ENCODE data around the gene FBLN1. TPM values are rescaled to one million over a fixed set of nuclear protein-coding genes. Genes with fewer than 3 reads are reported as not detected.

FBLN1 gene
- total RNA-seq, 1 donor from 2014 or later: 82.8 TPM

GRCh38 chr22:45465633-45466032, 37.0 kb upstream of the FBLN1 start:
- DNase-seq: no peak
- Histone ChIP-seq H3K4me1 (peaks cover 8% of the 10 kb centered on the region), H3K27ac (replicated peaks) (no peak overlapping the region), H3K27me3 (ENCODE audit: low read depth) (peaks cover 4% of the 10 kb centered on the region), H3K9me3 (replicated peaks) (peaks cover 14% of the 10 kb centered on the region), H3K36me3 (no peaks in the 10 kb centered on the region), H3K4me3 (no peak overlapping the region)
- intact Hi-C loops (cut with micrococcal nuclease): no loop called here
- TF ChIP-seq CTCF (IDR thresholded peaks at IDR 0.05; ENCODE audit: borderline replicate concordance): no peak

- H3K4me1 ChIP-seq: peaks cover 8% of the 10 kb centered on the region
- H3K36me3 ChIP-seq: no peaks in the 10 kb centered on the region
- peaks cover 4% of the 10 kb centered on the region for H3K27me3 ChIP-seq (ENCODE audit: low read depth)
- no peak overlapping the region for H3K4me3 ChIP-seq
- DNase-seq: no peak
- peak overlapping the region; percentile 58 for H3K27ac ChIP-seq (replicated peaks)
- peaks cover 11% of the 10 kb centered on the region for H3K9me3 ChIP-seq (replicated peaks)
- TF ChIP-seq CTCF (IDR thresholded peaks at IDR 0.05; ENCODE audit: borderline replicate concordance): no peak
- intact Hi-C loops (cut with micrococcal nuclease): no loop called here
These were observed 33.8 kb upstream of the FBLN1 start for GRCh38 chr22:45468872-45469271.

- Histone ChIP-seq H3K4me1 (peaks cover 8% of the 10 kb centered on the region), H3K27ac (replicated peaks) (peak overlapping the region; percentile 58), H3K4me3 (no peak overlapping the region), H3K27me3 (ENCODE audit: low read depth) (peaks cover 4% of the 10 kb centered on the region), H3K9me3 (replicated peaks) (peaks cover 9% of the 10 kb centered on the region), H3K36me3 (no peaks in the 10 kb centered on the region)
- DNase-seq: no peak
- no peak for TF ChIP-seq CTCF (IDR thresholded peaks at IDR 0.05; ENCODE audit: borderline replicate concordance)
- intact Hi-C loops (cut with micrococcal nuclease): no loop called here
These were observed 33.2 kb upstream of the FBLN1 start for GRCh38 chr22:45469281-45470073.

GRCh38 chr22:45470871-45471270, 31.8 kb upstream of the FBLN1 start:
- no peak for DNase-seq

GRCh38 chr22:45472426-45472825, 30.3 kb upstream of the FBLN1 start:
- Histone ChIP-seq H3K36me3 (no peaks in the 10 kb centered on the region), H3K9me3 (replicated peaks) (no peaks in the 10 kb centered on the region), H3K4me1 (peaks cover 23% of the 10 kb centered on the region), H3K27ac (replicated peaks) (no peak overlapping the region), H3K4me3 (no peak overlapping the region), H3K27me3 (ENCODE audit: low read depth) (peaks cover 4% of the 10 kb centered on the region)
- no peak for TF ChIP-seq CTCF (IDR thresholded peaks at IDR 0.05; ENCODE audit: borderline replicate concordance)
- no peak for DNase-seq
- intact Hi-C loops (cut with micrococcal nuclease): no loop called here

More at GRCh38 chr22:45470871-45471270, 31.8 kb upstream of the FBLN1 start:
- H3K4me1 ChIP-seq: peaks cover 14% of the 10 kb centered on the region
- no peak overlapping the region for H3K27ac ChIP-seq (replicated peaks)
- H3K36me3 ChIP-seq: no peaks in the 10 kb centered on the region
- no peak for TF ChIP-seq CTCF (IDR thresholded peaks at IDR 0.05; ENCODE audit: borderline replicate concordance)
- peaks cover 1% of the 10 kb centered on the region for H3K27me3 ChIP-seq (ENCODE audit: low read depth)
- intact Hi-C loops (cut with micrococcal nuclease): no loop called here
- H3K9me3 ChIP-seq (replicated peaks): peaks cover 9% of the 10 kb centered on the region
- H3K4me3 ChIP-seq: no peak overlapping the region

Measured in left ventricle myocardium inferior (tissue), 1 donor.